HG03565 (cell line): ENCODE results near the gene SNRNP70.
"Not testable (repeated sequence)": the region's sequence is repeated elsewhere in the genome, so short reads cannot be mapped to it uniquely, and the experiment has no call there.

Experiments
- ATAC-seq: cut with Tn5 transposase; IDR thresholded peaks from one replicate; pipeline ENCODE4 v1.9.1; 2021; ENCODE audit warnings: mild to moderate bottlenecking, moderate library complexity; ENCODE audit not compliant: unreplicated experiment

Gene SNRNP70

GRCh38 chr19:49141352-49141751, 56.1 kb downstream of the SNRNP70 start:
- no peak for ATAC-seq

GRCh38 chr19:49142866-49143335, 57.6 kb downstream of the SNRNP70 start:
- no peak for ATAC-seq

- no peak for ATAC-seq
Measured at GRCh38 chr19:49145573-49146407, 60.5 kb downstream of the SNRNP70 start.

DNA sequence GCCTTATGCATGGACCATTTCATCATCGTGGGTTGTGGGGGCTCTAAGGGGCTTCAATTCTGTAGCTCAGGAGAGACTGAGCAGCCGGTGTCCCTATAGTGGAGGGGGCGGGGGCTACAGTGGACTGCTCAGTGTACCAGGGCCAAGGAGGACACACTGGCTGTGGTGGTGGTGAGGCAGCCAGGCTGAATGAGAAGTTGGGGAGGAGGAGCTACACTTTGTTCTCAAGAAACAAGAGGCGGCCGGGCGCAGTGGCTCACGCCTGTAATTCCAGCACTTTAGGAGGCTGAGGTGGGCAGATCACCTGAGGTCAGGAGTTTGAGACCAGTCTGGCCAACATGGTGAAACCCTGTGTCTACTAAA, 61.1 kb downstream of the SNRNP70 start:
- not testable (repeated sequence) for ATAC-seq

GRCh38 chr19:49148044-49148682, 62.9 kb downstream of the SNRNP70 start:
- ATAC-seq = no peak

- ATAC-seq = no peak
Measured at GRCh38 chr19:49148784-49149651, 63.8 kb downstream of the SNRNP70 start.

DNA sequence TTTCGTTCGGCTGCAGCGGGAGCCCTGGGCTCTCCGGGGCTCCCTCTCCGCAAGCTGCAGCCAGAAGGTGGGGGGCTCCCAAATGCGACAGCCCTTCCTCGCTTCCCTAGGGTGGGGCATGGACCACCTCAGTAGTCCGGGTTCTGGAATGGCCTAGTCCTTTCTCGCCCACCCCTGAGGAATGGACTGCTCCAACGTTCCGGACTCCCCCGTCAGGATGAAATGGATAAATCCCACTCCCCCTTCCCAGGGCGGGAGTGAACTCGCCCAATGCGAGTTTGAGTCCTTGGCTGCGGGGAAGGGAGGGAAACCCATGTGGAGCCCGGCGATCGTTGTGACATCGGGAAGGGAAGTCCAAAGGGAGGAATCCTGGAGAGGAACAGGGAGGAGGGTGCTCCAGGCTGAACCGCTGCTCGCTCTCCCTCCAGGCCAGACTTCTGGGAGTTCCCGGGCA, 64.4 kb downstream of the SNRNP70 start:
- ATAC-seq = no peak

GRCh38 chr19:49150106-49150943, 65.1 kb downstream of the SNRNP70 start:
- ATAC-seq = no peak

GRCh38 chr19:49150944-49151243, 65.6 kb downstream of the SNRNP70 start:
- no peak for ATAC-seq

DNA sequence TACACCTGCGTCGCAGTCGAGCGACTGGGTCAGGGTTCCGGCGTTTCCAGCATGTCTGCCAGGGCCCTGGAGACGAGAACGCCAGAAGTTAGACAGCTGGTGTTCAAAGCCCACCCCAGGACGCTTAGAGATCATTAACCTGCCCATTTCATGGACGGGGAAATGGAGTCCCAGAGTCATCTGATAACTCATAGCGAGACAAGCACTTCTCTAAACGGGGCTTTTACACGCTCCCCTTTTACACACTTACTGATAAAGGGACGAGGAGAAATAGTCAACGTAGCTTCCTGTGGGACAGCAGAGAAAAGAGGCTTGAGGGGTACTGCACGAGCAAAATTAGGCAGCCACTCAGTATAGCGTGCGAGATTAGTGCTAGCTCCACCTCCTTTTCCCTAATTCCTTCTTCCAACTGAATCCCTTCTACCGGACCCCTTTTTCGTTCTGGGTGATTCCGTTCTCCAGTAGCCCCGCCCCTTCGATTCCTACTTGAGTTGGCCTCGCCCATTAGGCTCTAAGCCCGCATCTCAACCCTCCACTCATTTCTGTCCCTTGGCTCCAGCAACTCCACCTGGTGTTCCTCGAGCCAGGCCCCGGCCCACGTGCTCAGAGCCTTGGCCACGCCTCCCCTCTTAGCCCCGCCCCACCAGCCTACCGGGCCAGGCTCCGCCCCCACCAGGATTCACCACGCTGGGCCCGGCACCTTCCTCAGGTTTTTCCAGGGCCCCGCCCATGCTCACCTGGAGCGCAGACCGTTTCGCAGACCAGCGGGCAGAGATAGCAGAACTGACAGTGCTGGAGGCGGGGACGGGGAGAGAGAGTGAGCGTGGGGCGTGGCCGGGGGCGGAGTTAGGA, 66.2 kb downstream of the SNRNP70 start:
- no peak for ATAC-seq

- ATAC-seq = no peak
Measured at GRCh38 chr19:49152119-49152550, 66.9 kb downstream of the SNRNP70 start.

- ATAC-seq = no peak
Measured at GRCh38 chr19:49153167-49153809, 68.0 kb downstream of the SNRNP70 start.

GRCh38 chr19:49154279-49154678, 69.0 kb downstream of the SNRNP70 start:
- no peak for ATAC-seq

GRCh38 chr19:49155005-49155819, 70.0 kb downstream of the SNRNP70 start, which contains the start of gene HRC:
HRC (minus strand) TSS chr19:49155396; CDS start chr19:49155237, 159 bp downstream.
- ATAC-seq = no peak

DNA sequence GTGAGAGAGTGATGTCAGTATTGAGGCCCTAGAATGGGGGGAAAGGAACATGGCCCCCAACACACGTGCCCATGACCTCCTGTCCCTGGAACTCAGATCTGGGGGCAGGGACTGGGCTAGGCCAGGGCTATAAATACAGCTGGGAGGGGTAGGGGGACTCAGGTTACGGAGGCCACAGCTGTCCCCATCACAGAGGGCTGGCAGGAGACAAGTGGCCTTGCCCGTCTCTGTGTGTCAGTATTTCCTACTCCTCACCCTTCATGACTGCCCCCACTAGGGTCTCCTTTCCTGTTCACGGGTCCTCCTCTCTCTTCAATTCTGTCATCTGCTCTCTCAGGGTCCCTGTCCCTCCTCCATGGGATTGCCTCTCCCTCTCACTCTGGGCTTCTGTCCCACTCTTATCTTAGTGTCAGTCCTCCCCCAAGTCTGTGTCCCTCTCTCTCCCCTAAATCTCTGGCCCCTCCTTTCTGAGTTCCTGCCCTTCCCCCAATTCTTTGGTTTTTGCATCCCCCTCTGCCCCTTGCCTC, 70.6 kb downstream of the SNRNP70 start:
- no peak for ATAC-seq

DNA sequence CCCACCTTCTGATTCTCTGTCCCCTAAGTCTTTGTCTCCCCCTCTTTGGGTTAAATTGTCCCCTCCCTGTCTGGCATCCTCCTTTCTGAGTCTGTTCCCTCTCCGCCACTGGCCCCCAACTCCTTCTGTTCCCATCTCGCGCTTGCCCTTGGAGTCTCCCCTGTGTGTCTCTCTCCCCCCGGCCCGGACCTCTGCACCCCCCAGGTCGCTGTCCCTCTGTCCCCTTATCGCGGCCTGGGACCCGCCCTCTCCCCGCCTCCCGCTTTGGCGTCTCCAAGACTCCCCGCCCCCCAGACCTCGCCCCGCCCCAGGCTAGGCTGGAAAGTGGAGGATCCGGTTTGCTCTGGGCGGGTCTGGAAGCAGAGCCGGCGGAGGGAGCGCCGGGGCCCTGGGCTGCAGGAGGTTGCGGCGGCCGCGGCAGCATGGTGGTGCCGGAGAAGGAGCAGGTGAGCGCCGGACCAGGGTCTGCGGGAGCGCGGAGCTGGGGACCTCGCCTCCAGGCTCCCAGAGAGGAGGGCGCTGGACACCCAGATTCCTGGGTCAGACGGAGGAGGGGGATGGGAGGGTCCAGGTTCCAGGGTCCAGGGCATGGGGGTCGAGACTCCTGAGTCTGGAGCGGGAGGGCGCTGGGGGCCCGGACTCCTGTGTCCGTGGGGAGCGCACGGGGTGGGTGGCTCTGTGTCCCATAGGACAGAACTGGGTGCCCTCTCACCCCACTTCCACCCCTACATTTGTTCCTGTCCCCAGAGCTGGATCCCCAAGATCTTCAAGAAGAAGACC, 72.4 kb downstream of the SNRNP70 start, which contains the start of gene TRPM4:
TSS of gene TRPM4 (plus strand) at position 348 of the 780 bp plus-strand sequence. CDS start at position 423, 75 bp downstream.
- no peak for ATAC-seq
